SK-N-SH treated with all-trans-retinoic acid at 6 μM for 48 hours (cell line): Measurements from ENCODE around the gene CLIC1.

Experiments
- ATAC-seq: fragments of 200-7000 bp; cut with Tn5 transposase; 3 replicates; pipeline ENCODE4 v1.9.1; 2020; ENCODE audit warnings: mild to moderate bottlenecking, moderate library complexity
- ARNTL ChIP-seq: fragments of 450-650 bp; formaldehyde crosslinking; IDR thresholded peaks from 2 replicates; pipeline ENCODE4 v1.5.0; 2020; ENCODE audit warnings: low read depth, mild to moderate bottlenecking, moderate library complexity, borderline replicate concordance
- BACH2 ChIP-seq: fragments of 250-450 bp; sonication (Bioruptor Pico); IDR thresholded peaks from 2 replicates; pipeline ENCODE4 v1.9.0; 2021; ENCODE audit warnings: mild to moderate bottlenecking, borderline replicate concordance
- CSDC2 ChIP-seq: fragments of 250-450 bp; sonication (Bioruptor Pico); IDR thresholded peaks from 2 replicates; pipeline ENCODE4 v1.5.0; 2020; ENCODE audit warnings: mild to moderate bottlenecking, moderate library complexity
- ESRRG ChIP-seq: fragments of 250-450 bp; sonication (Bioruptor Pico); IDR thresholded peaks from 2 replicates; pipeline ENCODE4 v1.6.1; 2021; ENCODE audit warnings: mild to moderate bottlenecking
- GLIS3 ChIP-seq: fragments of 250-450 bp; sonication (Bioruptor Pico); IDR thresholded peaks from 2 replicates; pipeline ENCODE4 v1.5.0; 2020; ENCODE audit warnings: mild to moderate bottlenecking, moderate library complexity
- ISL1 ChIP-seq: fragments of 250-450 bp; sonication (Bioruptor Pico); IDR thresholded peaks from 2 replicates; pipeline ENCODE4 v2.1.2; 2022; ENCODE audit warnings: mild to moderate bottlenecking, moderate library complexity
- OSR1 ChIP-seq: fragments of 250-450 bp; sonication (Bioruptor Pico); IDR thresholded peaks from 2 replicates; pipeline ENCODE4 v1.8.0; 2022; ENCODE audit warnings: moderate library complexity, mild to moderate bottlenecking, inconsistent platforms
- PPARA ChIP-seq: fragments of 250-450 bp; sonication (Bioruptor Pico); IDR thresholded peaks from 2 replicates; pipeline ENCODE4 v1.5.0; 2020; ENCODE audit warnings: mild to moderate bottlenecking, borderline replicate concordance
- RARB ChIP-seq: fragments of 250-450 bp; sonication (Bioruptor Pico); IDR thresholded peaks from 2 replicates; pipeline ENCODE4 v1.8.0; 2021; ENCODE audit warnings: mild to moderate bottlenecking, moderate library complexity
- SNAI2 ChIP-seq: fragments of 250-450 bp; sonication (Bioruptor Pico); IDR thresholded peaks from 2 replicates; pipeline ENCODE4 v1.5.0; 2020; ENCODE audit warnings: mild to moderate bottlenecking, moderate library complexity
- TCF4 ChIP-seq: fragments of 250-450 bp; sonication (Bioruptor Pico); IDR thresholded peaks from 2 replicates; pipeline ENCODE4 v1.8.0; 2021; ENCODE audit warnings: mild to moderate bottlenecking, moderate library complexity, borderline replicate concordance
- TOX ChIP-seq: fragments of 250-450 bp; sonication (Bioruptor Pico); IDR thresholded peaks from 2 replicates; pipeline ENCODE4 v1.8.0; 2021; ENCODE audit warnings: mild to moderate bottlenecking, moderate library complexity, borderline replicate concordance
- ZC3H10 ChIP-seq: fragments of 250-450 bp; sonication (Bioruptor Pico); IDR thresholded peaks from 2 replicates; pipeline ENCODE4 v1.5.1; 2021; ENCODE audit warnings: mild to moderate bottlenecking, moderate library complexity
- ZFP30 ChIP-seq: fragments of 450-650 bp; formaldehyde crosslinking; IDR thresholded peaks from 2 replicates; pipeline ENCODE4 v1.5.0; 2022; ENCODE audit warnings: mild to moderate bottlenecking, moderate library complexity
- ZNF565 ChIP-seq: fragments of 450-650 bp; formaldehyde crosslinking; conservative IDR thresholded peaks from 2 replicates; pipeline ENCODE4 v1.5.0; 2020; ENCODE audit warnings: low read depth, mild to moderate bottlenecking, moderate library complexity
- ZNF8 ChIP-seq: fragments of 450-650 bp; formaldehyde crosslinking; IDR thresholded peaks from 2 replicates; pipeline ENCODE4 v1.5.0; 2020; ENCODE audit warnings: mild to moderate bottlenecking, moderate library complexity
- TF ChIP-seq, protein P1 (sequence below): fragments of 250-450 bp; sonication (Bioruptor Pico); IDR thresholded peaks from 2 replicates; pipeline ENCODE4 v1.8.0; 2021; ENCODE audit warnings: low read depth, mild to moderate bottlenecking, moderate library complexity, borderline replicate concordance
- TF ChIP-seq, protein P2 (sequence below): fragments of 250-450 bp; sonication (Bioruptor Pico); IDR thresholded peaks from 2 replicates; pipeline ENCODE4 v1.5.1; 2020; ENCODE audit warnings: low read depth, mild to moderate bottlenecking, moderate library complexity
- TF ChIP-seq, protein P3 (sequence below): fragments of 250-450 bp; sonication (Bioruptor Pico); IDR thresholded peaks from 2 replicates; pipeline ENCODE4 v1.8.0; 2020; ENCODE audit warnings: mild to moderate bottlenecking, moderate library complexity, borderline replicate concordance
- TF ChIP-seq, protein P4 (sequence below): fragments of 250-450 bp; sonication (Bioruptor Pico); IDR thresholded peaks from 2 replicates; pipeline ENCODE4 v1.5.0; 2020; ENCODE audit warnings: mild to moderate bottlenecking, moderate library complexity

The CLIC1 gene

DNA sequence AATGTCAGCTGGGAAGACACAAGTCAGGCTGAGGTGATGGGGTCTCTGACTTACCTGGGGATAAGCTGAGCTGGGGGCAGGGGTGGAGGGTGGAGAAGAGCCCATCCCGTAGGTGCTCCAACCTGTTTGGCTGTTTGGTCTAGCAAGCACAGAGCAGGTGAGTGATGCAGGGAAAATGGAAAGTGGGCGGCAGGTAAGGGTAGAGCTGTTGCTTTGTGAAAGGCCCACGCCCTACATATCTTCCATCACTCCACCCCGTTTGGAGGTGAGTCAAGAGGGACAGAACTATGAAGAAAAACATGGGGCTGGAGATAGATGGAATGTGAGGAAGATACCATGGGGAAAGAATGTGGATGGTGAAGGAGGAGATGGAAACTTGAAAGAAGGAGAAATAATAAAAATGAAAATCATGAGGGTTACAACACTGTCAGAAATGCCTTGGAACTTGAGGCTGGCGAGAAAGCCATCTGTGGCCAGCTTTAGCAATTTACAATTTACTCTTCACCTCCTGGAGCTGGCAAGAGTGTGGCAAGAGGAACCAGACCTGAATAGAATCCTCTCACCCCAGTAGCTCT, 16.0 kb downstream of the CLIC1 start:
- no peak for ATAC-seq
- TF ChIP-seq TOX (CRISPR knock-in tag): no peak
- TF ChIP-seq, protein P1, sequence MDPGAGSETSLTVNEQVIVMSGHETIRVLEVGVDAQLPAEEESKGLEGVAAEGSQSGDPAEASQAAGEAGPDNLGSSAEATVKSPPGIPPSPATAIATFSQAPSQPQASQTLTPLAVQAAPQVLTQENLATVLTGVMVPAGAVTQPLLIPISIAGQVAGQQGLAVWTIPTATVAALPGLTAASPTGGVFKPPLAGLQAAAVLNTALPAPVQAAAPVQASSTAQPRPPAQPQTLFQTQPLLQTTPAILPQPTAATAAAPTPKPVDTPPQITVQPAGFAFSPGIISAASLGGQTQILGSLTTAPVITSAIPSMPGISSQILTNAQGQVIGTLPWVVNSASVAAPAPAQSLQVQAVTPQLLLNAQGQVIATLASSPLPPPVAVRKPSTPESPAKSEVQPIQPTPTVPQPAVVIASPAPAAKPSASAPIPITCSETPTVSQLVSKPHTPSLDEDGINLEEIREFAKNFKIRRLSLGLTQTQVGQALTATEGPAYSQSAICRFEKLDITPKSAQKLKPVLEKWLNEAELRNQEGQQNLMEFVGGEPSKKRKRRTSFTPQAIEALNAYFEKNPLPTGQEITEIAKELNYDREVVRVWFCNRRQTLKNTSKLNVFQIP: no peak
- TF ChIP-seq ARNTL (CRISPR knock-in tag): no peak
- TF ChIP-seq SNAI2 (CRISPR knock-in tag): no peak
- no peak for TF ChIP-seq TCF4
- TF ChIP-seq CSDC2 (CRISPR knock-in tag): no peak
- TF ChIP-seq BACH2 (CRISPR knock-in tag): no peak
- TF ChIP-seq ZNF565 (CRISPR knock-in tag): no peak
- TF ChIP-seq ZC3H10 (CRISPR knock-in tag): no peak
- TF ChIP-seq GLIS3 (CRISPR knock-in tag): no peak

DNA sequence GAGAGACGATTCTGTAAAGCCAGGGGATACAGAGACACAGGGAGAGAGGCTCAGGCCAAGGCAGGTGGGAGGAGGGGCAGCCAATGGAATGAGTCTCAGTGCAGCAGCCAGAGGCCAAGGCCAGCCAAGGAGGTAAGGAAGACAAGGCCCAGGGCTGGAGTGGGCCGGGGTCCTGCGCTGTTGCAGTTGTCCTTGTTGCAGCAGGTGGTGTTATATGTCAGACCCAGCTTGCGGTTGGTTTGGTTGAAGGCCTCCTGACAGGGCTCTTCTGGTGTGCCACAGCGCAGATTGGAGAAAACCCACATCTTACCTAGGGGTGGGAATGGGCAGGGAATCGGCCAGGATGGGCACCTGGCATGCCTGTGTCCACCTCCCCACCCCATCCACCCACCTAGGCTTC, 17.3 kb downstream of the CLIC1 start:
- ATAC-seq: no peak
- TF ChIP-seq ZFP30 (CRISPR knock-in tag) (no peak), ZNF8 (CRISPR knock-in tag) (no peak), OSR1 (CRISPR knock-in tag) (no peak), PPARA (CRISPR knock-in tag) (no peak), TCF4 (no peak), TOX (CRISPR knock-in tag) (no peak), RARB (CRISPR knock-in tag) (no peak), ARNTL (CRISPR knock-in tag) (no peak), ESRRG (CRISPR knock-in tag) (no peak)
- TF ChIP-seq, protein P2, sequence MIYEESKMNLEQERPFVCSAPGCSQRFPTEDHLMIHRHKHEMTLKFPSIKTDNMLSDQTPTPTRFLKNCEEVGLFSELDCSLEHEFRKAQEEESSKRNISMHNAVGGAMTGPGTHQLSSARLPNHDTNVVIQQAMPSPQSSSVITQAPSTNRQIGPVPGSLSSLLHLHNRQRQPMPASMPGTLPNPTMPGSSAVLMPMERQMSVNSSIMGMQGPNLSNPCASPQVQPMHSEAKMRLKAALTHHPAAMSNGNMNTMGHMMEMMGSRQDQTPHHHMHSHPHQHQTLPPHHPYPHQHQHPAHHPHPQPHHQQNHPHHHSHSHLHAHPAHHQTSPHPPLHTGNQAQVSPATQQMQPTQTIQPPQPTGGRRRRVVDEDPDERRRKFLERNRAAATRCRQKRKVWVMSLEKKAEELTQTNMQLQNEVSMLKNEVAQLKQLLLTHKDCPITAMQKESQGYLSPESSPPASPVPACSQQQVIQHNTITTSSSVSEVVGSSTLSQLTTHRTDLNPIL (CRISPR knock-in tag): no peak

DNA sequence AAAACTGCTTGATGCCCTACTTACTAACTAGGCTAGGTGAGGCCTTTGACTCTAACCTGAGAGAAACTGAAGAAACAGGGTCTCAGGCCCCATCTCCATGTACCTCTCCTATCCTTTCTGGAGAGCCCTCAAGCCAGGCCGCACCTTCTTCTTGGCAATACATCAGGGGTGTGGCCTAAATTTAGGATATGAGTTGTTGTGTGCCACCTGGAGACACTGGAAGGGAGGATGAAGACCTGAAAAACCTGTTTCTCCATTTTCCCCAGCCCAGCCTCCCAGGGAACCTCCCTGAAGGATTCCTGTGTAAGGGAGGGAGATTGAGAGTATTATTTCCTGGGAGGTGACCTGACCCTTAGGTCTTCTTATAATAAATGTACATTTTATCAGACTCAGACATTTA, 18.1 kb downstream of the CLIC1 start:
- TF ChIP-seq, protein P3, sequence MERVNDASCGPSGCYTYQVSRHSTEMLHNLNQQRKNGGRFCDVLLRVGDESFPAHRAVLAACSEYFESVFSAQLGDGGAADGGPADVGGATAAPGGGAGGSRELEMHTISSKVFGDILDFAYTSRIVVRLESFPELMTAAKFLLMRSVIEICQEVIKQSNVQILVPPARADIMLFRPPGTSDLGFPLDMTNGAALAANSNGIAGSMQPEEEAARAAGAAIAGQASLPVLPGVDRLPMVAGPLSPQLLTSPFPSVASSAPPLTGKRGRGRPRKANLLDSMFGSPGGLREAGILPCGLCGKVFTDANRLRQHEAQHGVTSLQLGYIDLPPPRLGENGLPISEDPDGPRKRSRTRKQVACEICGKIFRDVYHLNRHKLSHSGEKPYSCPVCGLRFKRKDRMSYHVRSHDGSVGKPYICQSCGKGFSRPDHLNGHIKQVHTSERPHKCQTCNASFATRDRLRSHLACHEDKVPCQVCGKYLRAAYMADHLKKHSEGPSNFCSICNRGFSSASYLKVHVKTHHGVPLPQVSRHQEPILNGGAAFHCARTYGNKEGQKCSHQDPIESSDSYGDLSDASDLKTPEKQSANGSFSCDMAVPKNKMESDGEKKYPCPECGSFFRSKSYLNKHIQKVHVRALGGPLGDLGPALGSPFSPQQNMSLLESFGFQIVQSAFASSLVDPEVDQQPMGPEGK: no peak
- no peak for TF ChIP-seq ZNF565 (CRISPR knock-in tag)
- TF ChIP-seq OSR1 (CRISPR knock-in tag): no peak
- TF ChIP-seq, protein P2 (CRISPR knock-in tag): no peak
- no peak for TF ChIP-seq ESRRG (CRISPR knock-in tag)
- no peak for TF ChIP-seq ZFP30 (CRISPR knock-in tag)
- TF ChIP-seq ZC3H10 (CRISPR knock-in tag): no peak
- TF ChIP-seq ZNF8 (CRISPR knock-in tag): no peak
- TF ChIP-seq GLIS3 (CRISPR knock-in tag): no peak
- no peak for TF ChIP-seq ISL1 (CRISPR knock-in tag)
- TF ChIP-seq PPARA (CRISPR knock-in tag): no peak
- no peak for TF ChIP-seq CSDC2 (CRISPR knock-in tag)

DNA sequence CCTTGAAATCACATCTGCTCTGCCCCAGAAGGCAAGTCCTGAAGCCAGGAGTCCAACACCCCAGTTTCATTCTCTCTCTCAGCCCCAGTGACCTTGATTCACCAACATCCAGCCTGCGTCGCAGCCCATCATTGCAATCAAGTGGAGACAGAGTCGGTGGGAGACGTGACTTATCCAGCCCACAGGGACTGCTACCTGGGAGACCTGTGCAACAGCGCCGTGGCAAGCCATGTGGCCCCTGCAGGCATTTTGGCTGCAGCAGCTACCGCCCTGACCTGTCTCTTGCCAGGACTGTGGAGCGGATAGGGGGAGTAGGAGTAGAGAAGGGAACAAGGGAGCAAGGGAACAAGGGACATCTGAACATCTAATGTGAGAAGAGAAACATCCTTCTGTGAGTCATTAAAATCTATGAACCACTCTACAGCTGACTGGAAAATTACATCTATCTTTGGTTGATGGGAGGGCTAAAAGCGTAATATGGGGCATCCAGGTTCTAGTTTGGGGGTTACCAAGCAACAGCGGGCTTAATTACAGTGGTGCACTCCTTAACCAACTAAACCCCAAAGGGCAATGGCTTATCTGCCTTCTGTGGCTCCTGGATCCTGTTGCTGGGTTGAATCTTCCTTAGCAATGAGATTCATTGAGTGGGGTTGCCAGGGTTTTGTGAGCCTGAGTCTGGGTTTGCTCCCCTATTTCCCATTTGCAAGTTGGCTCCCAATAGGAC, 18.7 kb downstream of the CLIC1 start:
- no peak for TF ChIP-seq ZNF565 (CRISPR knock-in tag)
- TF ChIP-seq, protein P4, sequence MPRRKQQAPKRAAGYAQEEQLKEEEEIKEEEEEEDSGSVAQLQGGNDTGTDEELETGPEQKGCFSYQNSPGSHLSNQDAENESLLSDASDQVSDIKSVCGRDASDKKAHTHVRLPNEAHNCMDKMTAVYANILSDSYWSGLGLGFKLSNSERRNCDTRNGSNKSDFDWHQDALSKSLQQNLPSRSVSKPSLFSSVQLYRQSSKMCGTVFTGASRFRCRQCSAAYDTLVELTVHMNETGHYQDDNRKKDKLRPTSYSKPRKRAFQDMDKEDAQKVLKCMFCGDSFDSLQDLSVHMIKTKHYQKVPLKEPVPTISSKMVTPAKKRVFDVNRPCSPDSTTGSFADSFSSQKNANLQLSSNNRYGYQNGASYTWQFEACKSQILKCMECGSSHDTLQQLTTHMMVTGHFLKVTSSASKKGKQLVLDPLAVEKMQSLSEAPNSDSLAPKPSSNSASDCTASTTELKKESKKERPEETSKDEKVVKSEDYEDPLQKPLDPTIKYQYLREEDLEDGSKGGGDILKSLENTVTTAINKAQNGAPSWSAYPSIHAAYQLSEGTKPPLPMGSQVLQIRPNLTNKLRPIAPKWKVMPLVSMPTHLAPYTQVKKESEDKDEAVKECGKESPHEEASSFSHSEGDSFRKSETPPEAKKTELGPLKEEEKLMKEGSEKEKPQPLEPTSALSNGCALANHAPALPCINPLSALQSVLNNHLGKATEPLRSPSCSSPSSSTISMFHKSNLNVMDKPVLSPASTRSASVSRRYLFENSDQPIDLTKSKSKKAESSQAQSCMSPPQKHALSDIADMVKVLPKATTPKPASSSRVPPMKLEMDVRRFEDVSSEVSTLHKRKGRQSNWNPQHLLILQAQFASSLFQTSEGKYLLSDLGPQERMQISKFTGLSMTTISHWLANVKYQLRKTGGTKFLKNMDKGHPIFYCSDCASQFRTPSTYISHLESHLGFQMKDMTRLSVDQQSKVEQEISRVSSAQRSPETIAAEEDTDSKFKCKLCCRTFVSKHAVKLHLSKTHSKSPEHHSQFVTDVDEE (CRISPR knock-in tag): no peak
- TF ChIP-seq GLIS3 (CRISPR knock-in tag): no peak
- no peak for TF ChIP-seq ZC3H10 (CRISPR knock-in tag)
- TF ChIP-seq ZNF8 (CRISPR knock-in tag): no peak
- TF ChIP-seq, protein P2 (CRISPR knock-in tag): no peak
- no peak for TF ChIP-seq SNAI2 (CRISPR knock-in tag)
- no peak for ATAC-seq

More for the DNA sequence above, 18.1 kb downstream of the CLIC1 start:
- ATAC-seq: no peak
